Activated gamma-delta T cell treated with Interleukin-2 at 50 U/mL for 16 hours (primary cell): ENCODE data around the gene ZNF630.
"Not testable (repeated sequence)": the region's sequence is repeated elsewhere in the genome, so short reads cannot be mapped to it uniquely, and the experiment has no call there.

Source experiments
- DNase-seq: peaks from one replicate; pipeline ENCODE4 v3.0.0-alpha.2; 2020

The ZNF630 gene

GRCh38 chrX:48071064-48071985 lies at the start of gene ZNF630:
Gene ZNF630 (minus strand): TSS chrX:48071640. CDS start chrX:48066886, 4,754 bp downstream.
- DNase-seq = peak; percentile 44

DNA sequence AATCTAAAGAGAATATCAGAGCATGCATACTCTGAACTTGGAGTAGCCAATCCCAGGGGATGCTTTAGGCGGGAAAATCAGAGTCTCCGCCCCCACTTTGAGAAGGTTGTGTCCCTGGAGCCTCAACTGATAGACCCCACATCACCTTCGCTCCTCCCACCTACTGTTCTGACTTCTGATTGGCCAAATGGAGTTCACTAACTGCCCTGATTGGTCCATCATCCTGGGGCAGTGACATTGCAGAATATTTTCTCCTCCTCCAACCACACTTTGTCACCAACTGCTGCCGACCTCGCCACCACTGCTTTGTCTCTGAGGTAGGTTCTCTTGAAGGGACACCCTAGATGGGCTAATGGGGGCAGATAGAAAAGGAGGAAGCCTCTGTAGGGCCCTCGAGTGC lies 36.3 kb upstream of the ZNF630 start:
- no peak for DNase-seq

GRCh38 chrX:48102874-48103374 lies 31.5 kb upstream of the ZNF630 start:
- no peak for DNase-seq

DNA sequence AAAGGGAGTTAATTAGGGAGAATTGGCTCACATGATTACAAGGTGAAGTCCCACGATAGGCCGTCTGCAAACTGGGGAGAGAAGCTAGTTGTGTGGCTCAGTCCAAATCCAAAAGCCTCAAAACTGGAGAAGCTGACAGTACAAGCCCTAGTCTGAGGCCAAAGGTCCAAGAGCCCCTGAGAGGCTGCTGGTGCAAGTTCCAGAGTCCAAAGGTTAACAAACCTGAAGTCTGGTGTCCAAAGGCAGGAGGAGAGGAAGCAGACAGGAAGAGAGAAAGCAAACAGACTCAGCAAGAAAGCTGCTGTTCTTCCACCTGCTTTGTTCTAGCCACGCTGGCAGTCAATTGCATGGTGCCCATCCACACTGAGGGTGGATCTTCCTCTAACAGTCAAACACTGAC lies 30.0 kb upstream of the ZNF630 start:
- no peak for DNase-seq

GRCh38 chrX:48092558-48092957 lies 21.1 kb upstream of the ZNF630 start:
- not testable (repeated sequence) for DNase-seq

DNA sequence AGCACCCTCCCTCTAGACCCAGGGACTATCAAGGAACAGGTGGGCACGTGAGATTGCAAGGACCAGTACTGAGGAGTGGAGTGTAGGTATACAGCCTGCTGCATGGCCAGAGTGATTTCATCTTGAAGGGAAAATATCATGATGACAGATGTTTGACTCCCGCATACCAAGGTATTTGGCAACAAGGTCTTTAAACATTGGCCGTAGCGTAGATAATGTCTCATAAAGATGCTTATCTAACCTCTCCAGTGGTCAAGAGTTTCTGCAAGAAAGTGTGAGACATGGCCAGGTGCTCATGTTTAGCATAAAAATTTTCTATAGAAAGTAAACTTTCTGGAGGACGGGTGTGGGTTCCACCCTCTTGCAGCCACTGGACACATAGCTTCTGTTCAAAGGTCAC lies 18.7 kb upstream of the ZNF630 start:
- DNase-seq = no peak

GRCh38 chrX:48086082-48086481 lies 14.6 kb upstream of the ZNF630 start:
- no peak for DNase-seq

- no peak for DNase-seq
These were observed 12.3 kb upstream of the ZNF630 start for GRCh38 chrX:48083706-48084105.

GRCh38 chrX:48083212-48083611 lies 11.8 kb upstream of the ZNF630 start:
- peak; percentile 24 for DNase-seq

GRCh38 chrX:48076343-48076742 lies 4.9 kb upstream of the ZNF630 start:
- no peak for DNase-seq

GRCh38 chrX:48071986-48072605 lies 656 bp upstream of the ZNF630 start:
- DNase-seq = no peak

DNA sequence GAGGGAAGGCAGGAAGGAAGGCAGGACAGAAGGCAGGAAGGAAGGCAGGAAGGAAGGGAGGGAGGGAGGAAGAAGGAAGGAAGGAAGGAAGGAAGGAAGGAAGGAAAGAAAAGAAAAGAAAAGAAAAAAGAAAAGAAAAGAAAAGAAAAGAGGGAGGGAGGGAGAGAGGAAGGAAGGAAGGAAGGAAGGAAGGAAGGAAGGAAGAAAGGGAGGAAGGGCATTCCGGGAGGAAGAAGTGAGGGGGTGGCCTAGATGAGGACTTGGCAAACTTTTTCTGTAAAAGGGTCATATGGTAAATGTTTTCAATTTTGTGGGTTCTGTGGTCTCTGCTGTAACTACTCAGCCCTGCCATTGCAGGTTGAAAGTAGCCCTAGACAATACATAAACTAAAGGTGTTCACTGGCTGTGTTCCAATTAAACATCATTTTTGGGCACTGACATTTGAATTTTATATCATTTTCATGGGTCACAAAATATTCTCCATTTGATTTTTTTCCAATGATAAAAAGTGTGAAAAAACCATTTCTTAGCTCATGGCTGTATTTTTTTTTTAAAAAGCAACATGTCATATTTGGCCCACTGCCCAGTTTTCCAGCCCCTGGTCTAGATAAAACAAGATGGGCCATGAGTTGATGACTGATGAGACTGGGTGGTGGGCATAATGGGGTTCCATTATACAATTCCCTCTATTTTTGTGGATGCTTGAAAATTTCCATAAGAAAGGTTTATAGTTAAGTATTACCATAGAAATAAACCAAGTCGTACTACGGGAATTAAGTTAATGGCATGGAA lies 3.1 kb downstream of the ZNF630 start:
- DNase-seq = no peak

DNA sequence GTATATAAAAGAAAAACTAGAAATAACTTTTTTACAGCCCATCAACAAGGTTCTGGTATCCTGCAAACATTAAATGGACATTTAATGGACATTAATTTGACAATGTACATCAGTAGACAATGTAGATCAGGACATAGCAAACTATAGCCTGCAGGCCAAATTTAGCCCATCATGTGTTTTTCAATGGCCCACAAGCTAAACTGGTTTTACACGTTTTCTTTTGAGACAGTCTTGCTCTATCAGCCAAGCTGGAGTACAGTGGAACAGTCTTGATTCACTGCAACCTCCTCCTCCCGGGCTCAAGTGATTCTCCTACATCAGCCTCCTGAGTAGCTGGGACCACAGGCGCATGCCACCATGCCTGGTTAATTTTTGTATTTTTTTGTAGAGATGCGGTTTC lies 7.2 kb downstream of the ZNF630 start:
- DNase-seq = no peak

DNA sequence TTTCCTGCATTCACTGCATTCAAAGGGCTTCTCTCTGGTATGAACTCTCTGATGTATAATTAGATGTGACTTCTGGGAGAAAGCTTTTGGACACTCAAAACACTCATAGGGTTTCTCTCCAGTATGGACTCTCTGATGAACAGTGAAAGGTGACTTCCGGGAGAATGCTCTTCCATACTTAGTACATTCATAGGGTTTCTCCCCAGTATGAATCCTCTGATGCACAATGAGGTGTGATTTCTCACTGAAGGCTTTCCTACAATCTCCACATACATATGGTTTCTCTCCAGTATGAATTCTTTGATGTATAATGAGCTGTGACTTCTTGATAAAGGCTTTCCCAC lies 12.2 kb downstream of the ZNF630 start:
- no peak for DNase-seq

DNA sequence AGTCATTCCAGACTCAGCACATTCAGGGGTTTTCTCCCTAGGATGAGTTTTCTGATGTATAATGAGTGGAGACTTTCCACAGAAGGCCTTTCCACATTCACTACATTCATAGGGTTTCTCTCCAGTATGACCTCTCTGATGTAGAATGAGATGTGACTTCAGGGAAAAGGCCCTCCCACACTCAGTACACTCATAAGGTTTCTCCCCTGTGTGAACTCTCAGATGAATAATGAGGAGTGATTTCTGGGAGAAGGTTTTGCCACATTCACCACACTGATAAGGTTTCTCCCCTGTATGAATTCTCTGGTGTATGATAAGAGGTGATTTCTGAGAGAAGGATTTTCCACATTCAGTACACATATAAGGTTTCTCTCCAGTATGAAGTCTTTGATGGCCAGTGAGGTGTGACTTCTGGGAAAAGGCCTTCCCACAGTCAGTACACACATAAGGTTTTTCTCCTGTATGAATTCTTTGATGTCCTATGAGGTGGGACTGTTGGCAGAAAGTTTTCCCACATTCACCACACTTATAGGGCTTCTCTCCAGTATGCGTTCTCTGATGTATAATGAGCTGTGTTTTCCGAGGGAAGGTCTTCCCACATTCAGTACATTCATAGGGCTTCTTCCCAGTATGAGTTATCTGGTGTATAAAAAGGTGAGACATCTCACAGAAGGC lies 12.7 kb downstream of the ZNF630 start:
- no peak for DNase-seq

DNA sequence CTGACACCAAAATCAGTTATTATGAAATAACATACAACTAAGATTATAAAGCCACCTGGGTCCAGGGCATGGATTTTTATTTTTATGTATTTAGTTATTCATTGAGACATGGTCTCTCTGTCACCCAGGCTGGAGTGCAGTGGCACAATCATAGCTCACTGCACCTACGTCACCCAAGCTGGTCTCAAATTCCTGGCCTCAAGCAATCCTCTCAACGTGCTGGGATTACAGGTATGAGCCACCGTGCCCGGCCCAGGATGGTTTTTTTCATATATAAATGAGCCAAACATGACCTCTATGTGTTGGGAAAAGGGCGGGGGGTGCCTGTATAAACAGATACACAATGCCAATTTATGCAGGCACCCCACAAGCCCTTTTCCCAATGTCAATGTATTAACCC lies 24.6 kb downstream of the ZNF630 start:
- no peak for DNase-seq

DNA sequence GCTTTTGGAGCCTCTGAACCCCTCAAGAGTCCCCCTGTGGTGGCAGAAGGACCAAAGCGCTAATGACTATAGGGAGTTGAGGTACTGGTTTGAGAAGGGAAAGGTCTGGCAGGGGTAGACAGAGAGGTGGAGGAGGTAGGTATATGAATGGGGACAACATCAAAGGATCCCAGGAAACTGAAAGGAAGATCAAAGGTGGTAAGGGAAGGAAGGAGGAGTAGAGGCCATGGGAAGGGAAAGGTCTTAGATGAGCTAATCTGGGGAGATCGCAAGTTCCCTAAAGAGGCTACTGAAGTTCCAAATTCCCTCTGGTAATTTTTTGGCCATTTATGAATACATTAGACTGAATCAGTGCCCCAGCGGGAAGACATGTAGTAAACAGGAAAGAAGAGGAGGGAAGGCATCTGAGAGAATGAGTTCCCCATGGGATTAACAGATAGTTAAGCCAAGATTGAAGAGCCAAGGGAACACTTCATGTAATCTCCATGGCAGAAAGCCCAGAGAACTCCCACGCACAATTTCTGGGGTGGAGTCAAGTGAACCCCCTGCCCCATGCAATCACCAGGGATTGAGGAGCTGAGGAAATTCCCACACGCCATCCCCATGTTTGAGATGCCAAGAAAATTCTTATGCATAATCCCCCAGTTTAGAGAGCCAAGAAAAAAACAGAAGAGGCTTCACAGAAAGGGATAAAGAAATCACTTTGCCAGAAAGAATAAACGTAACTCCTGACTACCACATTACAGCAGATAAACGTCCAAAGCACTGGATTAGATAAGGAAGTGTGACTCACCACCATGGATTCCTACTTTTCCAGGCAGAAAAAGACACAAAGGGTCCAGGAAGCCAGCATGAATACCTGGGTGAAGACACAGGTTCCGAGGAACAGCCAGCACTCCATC lies 25.8 kb downstream of the ZNF630 start:
- DNase-seq = no peak

DNA sequence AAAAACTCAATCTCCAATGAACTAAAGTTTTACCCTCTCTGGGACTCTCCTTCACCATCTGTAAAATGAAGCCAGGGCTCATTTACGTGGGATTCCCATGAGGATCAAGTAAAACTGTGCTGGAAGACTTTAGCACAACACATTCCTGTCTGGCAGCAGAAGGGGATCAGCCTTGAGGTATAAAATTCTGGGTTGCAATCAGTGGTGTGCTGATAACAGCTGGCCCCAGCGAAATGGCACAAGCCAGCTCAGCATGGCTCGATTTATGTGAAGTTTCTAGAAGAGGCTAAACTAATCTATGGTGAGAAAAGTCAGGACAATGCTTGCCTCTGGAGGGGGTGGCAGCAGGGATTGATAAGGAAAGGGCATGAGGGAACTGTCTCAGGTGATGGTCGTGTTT lies 28.4 kb downstream of the ZNF630 start:
- DNase-seq = no peak

GRCh38 chrX:48035891-48036290 lies 35.5 kb downstream of the ZNF630 start:
- no peak for DNase-seq

GRCh38 chrX:48030641-48031173 lies 40.7 kb downstream of the ZNF630 start:
- DNase-seq = not testable (repeated sequence)

DNA sequence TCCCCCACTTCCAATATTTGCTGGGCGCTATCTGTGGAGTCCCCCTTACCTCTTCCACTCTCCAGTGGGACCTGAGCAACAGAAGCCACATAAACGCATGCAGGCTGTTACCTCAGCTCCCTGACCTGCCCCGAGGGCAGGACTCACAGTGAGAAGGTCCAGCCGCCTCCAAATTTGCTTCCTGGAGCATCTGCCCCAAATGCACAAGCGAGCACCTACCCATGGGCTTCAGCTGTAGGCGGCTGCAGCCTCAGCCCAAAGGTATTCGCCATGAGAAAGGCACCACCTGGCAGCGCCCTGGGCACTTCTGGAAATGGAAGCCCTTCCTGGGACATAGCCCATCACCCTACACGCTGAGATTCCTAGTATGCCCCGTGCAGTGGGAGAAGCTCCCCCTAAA lies 41.2 kb downstream of the ZNF630 start:
- no peak for DNase-seq

DNA sequence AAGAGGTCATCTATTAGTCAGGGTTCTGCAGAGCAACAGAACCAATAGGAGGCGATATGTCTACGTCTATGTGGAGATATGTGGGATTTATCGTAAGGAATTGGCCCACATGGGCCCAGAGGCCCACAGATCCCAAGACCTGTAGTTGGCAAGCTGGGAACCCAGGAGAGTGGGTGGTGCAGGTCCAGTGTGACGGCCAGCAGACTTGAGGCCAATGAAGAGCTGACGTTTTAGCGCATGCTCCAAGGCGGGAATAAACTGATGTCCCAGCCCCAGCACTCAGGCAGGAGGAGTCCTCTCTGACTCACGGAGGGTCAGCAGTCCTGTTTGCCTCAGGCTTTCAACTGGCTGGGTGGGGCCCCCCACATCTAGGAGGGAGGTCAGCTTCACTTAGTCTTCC lies 43.3 kb downstream of the ZNF630 start:
- no peak for DNase-seq
